Loucy (cell line): ENCODE data around the gene B2M.

Experiments used
- CTCF ChIP-seq: fragments of 200-600 bp; sonication (generic); conservative IDR thresholded peaks from 2 replicates; pipeline ENCODE4 v1.5.1; 2014; ENCODE audit warnings: mild to moderate bottlenecking, antibody characterized with exemption, low read length
- EZH2phosphoT487 ChIP-seq: fragments of 200-600 bp; IDR thresholded peaks from 2 replicates; pipeline ENCODE4 v1.6.1; 2018; ENCODE audit warnings: antibody characterized with exemption, mild to moderate bottlenecking, moderate library complexity, borderline replicate concordance

- TF ChIP-seq CTCF (no peak), EZH2phosphoT487 (no peak)
Observed at GRCh38 chr15:44662478-44663409, 48.6 kb upstream of the B2M start.
